ENCODE measurements around the gene MYO18B.

Gene MYO18B

GRCh38 chr22:25874327-25874726 is 132.3 kb downstream of the MYO18B start:
- no peak for DNase-seq

- DNase-seq, result no peak
Measured at GRCh38 chr22:25875461-25875860, 133.5 kb downstream of the MYO18B start.

- no peak for DNase-seq
Measured at GRCh38 chr22:25876871-25877270, 134.9 kb downstream of the MYO18B start.

GRCh38 chr22:25878933-25879332 is 136.9 kb downstream of the MYO18B start:
- no peak for DNase-seq

- DNase-seq, result no peak
Measured at GRCh38 chr22:25880524-25880923, 138.5 kb downstream of the MYO18B start.

GRCh38 chr22:25881210-25881755 is 139.3 kb downstream of the MYO18B start:
- DNase-seq, result no peak

- no peak for DNase-seq
Measured at GRCh38 chr22:25882360-25882759, 140.4 kb downstream of the MYO18B start.

- DNase-seq, result no peak
Measured at GRCh38 chr22:25883482-25884033, 141.6 kb downstream of the MYO18B start.

GRCh38 chr22:25884121-25884520 is 142.1 kb downstream of the MYO18B start:
- DNase-seq, result no peak

GRCh38 chr22:25888399-25889054 is 146.5 kb downstream of the MYO18B start:
- no peak for DNase-seq

- no peak for DNase-seq
Measured at GRCh38 chr22:25890651-25891050, 148.7 kb downstream of the MYO18B start.

GRCh38 chr22:25892678-25893077 is 150.7 kb downstream of the MYO18B start:
- no peak for DNase-seq

- no peak for DNase-seq
Measured at GRCh38 chr22:25895678-25896077, 153.7 kb downstream of the MYO18B start.

GRCh38 chr22:25896098-25896497 is 154.1 kb downstream of the MYO18B start:
- DNase-seq, result no peak

- no peak for DNase-seq
Measured at GRCh38 chr22:25896592-25896991, 154.6 kb downstream of the MYO18B start.

GRCh38 chr22:25898707-25899365 is 156.8 kb downstream of the MYO18B start:
- DNase-seq, result no peak

- DNase-seq, result no peak
Measured at GRCh38 chr22:25899566-25899965, 157.6 kb downstream of the MYO18B start.

- no peak for DNase-seq
Measured at GRCh38 chr22:25900390-25900789, 158.4 kb downstream of the MYO18B start.

GRCh38 chr22:25900880-25901279 is 158.9 kb downstream of the MYO18B start:
- DNase-seq, result no peak

GRCh38 chr22:25902402-25902801 is 160.4 kb downstream of the MYO18B start:
- DNase-seq, result no peak

- peak in 1 of 2 experiments; percentile 2 for DNase-seq
Measured at GRCh38 chr22:25903294-25903693, 161.3 kb downstream of the MYO18B start.

- no peak for DNase-seq
Measured at GRCh38 chr22:25908212-25908611, 166.2 kb downstream of the MYO18B start.

- no peak for DNase-seq
Measured at GRCh38 chr22:25908755-25909154, 166.8 kb downstream of the MYO18B start.

All from stimulated activated CD4-positive, alpha-beta T cell treated with anti-CD3 and anti-CD28 coated beads, Interleukin-4, amount 100 ng/mL, for 4 hours (primary cell).